Endothelial cell (in vitro differentiated cells): ENCODE results near the gene DLX3. TPM values are rescaled to one million over a fixed set of nuclear protein-coding genes. Genes with fewer than 3 reads are reported as not detected.

Source experiments
- DNase-seq: peaks from one replicate; pipeline ENCODE4 v3.0.0; 2021; ENCODE audit warnings: low spot score
- H3K27ac Mint-ChIP-seq: one replicate; pipeline ENCODE4 v1.8.0; 2021; ENCODE audit warnings: mixed read lengths, inconsistent platforms; ENCODE audit not compliant: unreplicated experiment
- H3K27me3 Mint-ChIP-seq: one replicate; pipeline ENCODE4 v1.8.0; 2021; ENCODE audit warnings: mild to moderate bottlenecking, moderate library complexity, mixed read lengths, inconsistent platforms; ENCODE audit not compliant: unreplicated experiment
- H3K36me3 Mint-ChIP-seq: one replicate; pipeline ENCODE4 v1.8.0; 2021; ENCODE audit warnings: mild to moderate bottlenecking, low read depth, mixed read lengths, inconsistent platforms; ENCODE audit not compliant: unreplicated experiment
- H3K4me1 Mint-ChIP-seq: one replicate; pipeline ENCODE4 v1.8.0; 2021; ENCODE audit warnings: mild to moderate bottlenecking, mixed read lengths, inconsistent platforms; ENCODE audit not compliant: unreplicated experiment
- H3K4me3 Mint-ChIP-seq: one replicate; pipeline ENCODE4 v1.8.0; 2021; ENCODE audit warnings: mild to moderate bottlenecking, mixed read lengths, inconsistent platforms; ENCODE audit not compliant: unreplicated experiment
- H3K9me3 Mint-ChIP-seq: one replicate; pipeline ENCODE4 v1.8.0; 2021; ENCODE audit warnings: mixed read lengths, inconsistent platforms; ENCODE audit not compliant: unreplicated experiment
- CTCF ChIP-seq: fragments of 200-600 bp; sonication (generic); IDR thresholded peaks from one replicate; pipeline ENCODE4 v1.5.0; 2021; ENCODE audit warnings: antibody characterized with exemption; ENCODE audit not compliant: unreplicated experiment
- total RNA-seq: library from RNA; stranded (reverse); fragmentation: NEBNext Ultra II Directional; extraction: Animal tissue kit (Norgen Biotek cat#: 25700); gene quantifications from one replicate; pipeline ENCODE4 v1.2.1, GENCODE V29; 2021; ENCODE audit not compliant: unreplicated experiment

The DLX3 gene
- total RNA-seq, 1 donor from 2014 or later, result 0.13 TPM

GRCh38 chr17:49970498-49970897 lies 24.5 kb downstream of the DLX3 start:
- Mint-ChIP-seq H3K4me1 (peaks cover 3% of the 10 kb centered on the region), H3K27me3 (peaks cover 49% of the 10 kb centered on the region), H3K9me3 (no peaks in the 10 kb centered on the region), H3K36me3 (peaks cover 6% of the 10 kb centered on the region), H3K27ac (no peak overlapping the region), H3K4me3 (no peak overlapping the region)
- TF ChIP-seq CTCF, result no peak
- no peak for DNase-seq

GRCh38 chr17:49969795-49970389 lies 25.1 kb downstream of the DLX3 start:
- no peak overlapping the region for H3K4me3 Mint-ChIP-seq

GRCh38 chr17:49969134-49969759 lies 25.8 kb downstream of the DLX3 start, which contains the start of gene DLX4:
TSS of gene DLX4 (plus strand) at chr17:49969190. CDS start at chr17:49969469, 279 bp downstream.
- Mint-ChIP-seq H3K4me3 (peak within 1 kb of the TSS; percentile 86), H3K27me3 (peaks cover 60% of the 10 kb centered on the region), H3K36me3 (peaks cover 6% of the 10 kb centered on the region), H3K9me3 (no peaks in the 10 kb centered on the region), H3K4me1 (peaks cover 13% of the 10 kb centered on the region), H3K27ac (no peak within 1 kb of the TSS)
- TF ChIP-seq CTCF, result no peak
- no peak for DNase-seq

More at GRCh38 chr17:49969795-49970389, 25.1 kb downstream of the DLX3 start:
- H3K27ac Mint-ChIP-seq, result no peak overlapping the region
- DNase-seq, result no peak
- H3K4me1 Mint-ChIP-seq, result peaks cover 7% of the 10 kb centered on the region
- no peaks in the 10 kb centered on the region for H3K9me3 Mint-ChIP-seq
- peaks cover 6% of the 10 kb centered on the region for H3K36me3 Mint-ChIP-seq
- H3K27me3 Mint-ChIP-seq, result peaks cover 54% of the 10 kb centered on the region
- TF ChIP-seq CTCF, result no peak

- peaks cover 18% of the 10 kb centered on the region for H3K4me1 Mint-ChIP-seq
- H3K27me3 Mint-ChIP-seq, result peaks cover 59% of the 10 kb centered on the region
- no peak for TF ChIP-seq CTCF
- peak; percentile 68 for DNase-seq
- H3K4me3 Mint-ChIP-seq, result peak overlapping the region; percentile 86
- H3K27ac Mint-ChIP-seq, result no peak overlapping the region
- H3K9me3 Mint-ChIP-seq, result no peaks in the 10 kb centered on the region
- H3K36me3 Mint-ChIP-seq, result peaks cover 6% of the 10 kb centered on the region
Observed at GRCh38 chr17:49968405-49969133, 26.5 kb downstream of the DLX3 start.
